Measurements from ENCODE around the gene CPNE2. TPM values are rescaled to one million over a fixed set of nuclear protein-coding genes. Genes with fewer than 3 reads are reported as not detected.

Gene CPNE2
- total and polyA plus RNA-seq, 2 of the 8 experiments (the other 6 are each of a cell fraction or from before 2014, with no cell fraction given): 10.6 to 39.5 TPM

DNA sequence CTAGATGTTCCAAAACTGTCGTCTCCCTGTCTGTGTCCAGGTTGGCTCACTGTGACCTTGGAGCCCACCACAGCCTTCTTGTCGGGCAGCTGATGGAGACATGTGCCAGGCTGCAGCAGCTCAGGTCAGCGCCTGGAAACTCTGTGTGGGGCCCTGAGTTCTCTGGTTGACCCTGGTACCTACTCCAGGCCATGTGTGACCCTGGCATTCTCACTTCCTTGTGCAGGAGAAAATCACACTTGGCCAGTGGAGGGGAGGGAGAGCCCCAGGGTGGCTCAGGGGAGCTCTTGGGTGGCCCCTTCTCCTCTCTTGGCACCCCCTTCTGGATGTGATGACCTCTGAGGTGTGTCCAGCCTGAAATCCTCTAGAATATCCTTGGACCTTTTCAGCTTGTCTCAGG is 25.0 kb upstream of the CPNE2 start:
- no peaks in the 10 kb centered on the region for H3K36me3 ChIP-seq (ENCODE audit: control insufficient read depth in 2 of 4, insufficient read depth in 4 of 4, low read length in 3 of 4)
- no peak overlapping the region for H2BK120ac ChIP-seq (replicated peaks; ENCODE audit: low read depth, low read length)
- H3K9me3 ChIP-seq (ENCODE audit: insufficient read depth in 2 of 2, low read depth in 1 of 2, low read length in 1 of 2): no peaks in the 10 kb centered on the region
- no peak overlapping the region for H3K9ac ChIP-seq (replicated peaks in 1 of 4; ENCODE audit: extremely low read depth in 1 of 4, low read depth in 3 of 4, low read length in 3 of 4)
- H2BK15ac ChIP-seq (ENCODE audit: low read length): no peak overlapping the region
- no peak overlapping the region for H4K8ac ChIP-seq (ENCODE audit: extremely low read depth, insufficient read depth, low read length)
- no peak overlapping the region for H3K56ac ChIP-seq (replicated peaks; ENCODE audit: insufficient read length, low read depth, low read length)
- H3K4me2 ChIP-seq (ENCODE audit: insufficient read depth in 1 of 2, low read depth in 2 of 2, low read length in 2 of 2): no peak overlapping the region
- no peak for TF ChIP-seq TCF12 (IDR thresholded peaks at IDR 0.05; ENCODE audit: low read depth, low read length)
- no peak for TF ChIP-seq SIX5 (IDR thresholded peaks at IDR 0.05; ENCODE audit: low read depth, low read length)
- TF ChIP-seq BCL11A (IDR thresholded peaks at IDR 0.05; ENCODE audit: low read depth in 2 of 2, low read length in 2 of 2): no peak
- TF ChIP-seq MAFK (IDR thresholded peaks at IDR 0.05; ENCODE audit: low read depth, low read length): no peak
- TF ChIP-seq FOSL1 (IDR thresholded peaks at IDR 0.05; ENCODE audit: insufficient read depth, low read depth, low read length): no peak
- TF ChIP-seq EP300 (IDR thresholded peaks at IDR 0.05; ENCODE audit: borderline replicate concordance in 1 of 2, low read depth in 2 of 2, low read length in 2 of 2): no peak
- TF ChIP-seq EGR1 (IDR thresholded peaks at IDR 0.05; ENCODE audit: borderline replicate concordance, low read depth, low read length): no peak
- no peak for TF ChIP-seq SUZ12 (IDR thresholded peaks at IDR 0.05; ENCODE audit: low read length)
- no peak for TF ChIP-seq NANOG (IDR thresholded peaks at IDR 0.05; ENCODE audit: insufficient read depth, low read depth, low read length, poor library complexity, severe bottlenecking)
- no peak for TF ChIP-seq SAP30 (IDR thresholded peaks at IDR 0.05; ENCODE audit: insufficient read depth, insufficient replicate concordance, low read length)
- no peaks in the 10 kb centered on the region for H3K79me1 ChIP-seq (ENCODE audit: low read depth, low read length)
- DNase-seq (ENCODE audit: low read depth in 1 of 2, low spot score in 2 of 2) (no peak), FAIRE-seq (no peak)
- no peak overlapping the region for H2AK5ac ChIP-seq (ENCODE audit: low read depth, low read length)
- H3K4ac ChIP-seq (replicated peaks; ENCODE audit: insufficient read length, low read depth, low read length): no peak overlapping the region
- H3K23ac ChIP-seq (ENCODE audit: insufficient read length): no peak overlapping the region
- WGBS, 2 experiments (ENCODE audit: extremely low coverage in 1 of 2, insufficient coverage in 1 of 2, insufficient read length in 1 of 2, insufficient replicate concordance in 2 of 2, low coverage in 1 of 2, low lambda C conversion rate in 2 of 2, missing lambda C conversion rate in 1 of 2): 90% methylated on average over 3 of the region's 3 CpGs; no CpG with 5 or more reads in 1 of the 2 experiments
- H3K27ac ChIP-seq (ENCODE audit: low read depth, low read length): no peak overlapping the region
- H3K27me3 ChIP-seq (replicated peaks in 1 of 4; ENCODE audit: control insufficient read depth in 3 of 4, extremely low read depth in 1 of 4, insufficient read depth in 3 of 4, low read length in 3 of 4): no peaks in the 10 kb centered on the region
- H2BK12ac ChIP-seq (ENCODE audit: low read depth, low read length): no peak overlapping the region
- peaks cover 0 to 3% (median 0%) of the 10 kb centered on the region in 4 experiments; a peak in 1 of 7 replicates for H3K4me1 ChIP-seq (replicated peaks in 1 of 4; ENCODE audit: control insufficient read depth in 3 of 4, insufficient read depth in 4 of 4, low read length in 3 of 4)
- ChIA-PET POLR2A (ENCODE audit: partially characterized antibody) (no interaction called here), CTCF (ENCODE audit: partially characterized antibody) (interaction anchor here (1.0 to 3.0 kb wide), 6 partner anchors 12 to 103 kb away, joined by 3 to 14 read pairs (median 4); no protein-coding TSS in a partner anchor)
- H2AFZ ChIP-seq (ENCODE audit: low read length): no peak overlapping the region
- no peak overlapping the region for H2BK20ac ChIP-seq (ENCODE audit: low read length)
- no peak overlapping the region for H2BK5ac ChIP-seq (ENCODE audit: low read depth, low read length)
- no peaks in the 10 kb centered on the region for H3K79me2 ChIP-seq (ENCODE audit: control insufficient read depth in 1 of 2, insufficient read depth in 2 of 2, low read length in 2 of 2)
- H3K23me2 ChIP-seq (ENCODE audit: low read depth, low read length): peaks cover 16% of the 10 kb centered on the region; the same call in 1 of the 2 replicates
- H4K20me1 ChIP-seq (replicated peaks in 1 of 2; ENCODE audit: control insufficient read depth in 1 of 2, insufficient read depth in 2 of 2, low read length in 2 of 2): no peaks in the 10 kb centered on the region
- no peak overlapping the region for H3K14ac ChIP-seq (ENCODE audit: insufficient read length)
- H3K18ac ChIP-seq (ENCODE audit: extremely low read depth, low read length): no peak overlapping the region
- no peak overlapping the region for H3K4me3 ChIP-seq (ENCODE audit: extremely low read depth in 1 of 4, insufficient read depth in 2 of 4, low read depth in 3 of 4, low read length in 4 of 4)
- no peak overlapping the region for H4K91ac ChIP-seq (replicated peaks; ENCODE audit: insufficient read length, low read length)
- no peak overlapping the region for H4K5ac ChIP-seq (ENCODE audit: insufficient read length, low read depth, low read length)
